Endodermal cell (in vitro differentiated cells): Measurements from ENCODE around the gene GABRB2. TPM values are rescaled to one million over a fixed set of nuclear protein-coding genes. Genes with fewer than 3 reads are reported as not detected.

ENCODE experiments used
- DNase-seq: peaks from one replicate; pipeline ENCODE4 v3.0.0-alpha.2; 2017
- H3K27ac ChIP-seq: 2 replicates; pipeline ENCODE4 v1.5.1; 2013; ENCODE audit warnings: mild to moderate bottlenecking, low read depth, low read length, moderate library complexity
- H3K27me3 ChIP-seq: 2 replicates; pipeline ENCODE4 v1.6.1; 2013; ENCODE audit warnings: mild to moderate bottlenecking, low read length, moderate library complexity; ENCODE audit not compliant: insufficient read depth, control insufficient read depth, poor library complexity, severe bottlenecking
- H3K36me3 ChIP-seq: 2 replicates; pipeline ENCODE4 v1.7.0; 2013; ENCODE audit warnings: mild to moderate bottlenecking, low read length, moderate library complexity; ENCODE audit not compliant: control insufficient read depth, insufficient read depth
- H3K4me1 ChIP-seq: one replicate; pipeline ENCODE4 v1.7.0; 2013; ENCODE audit warnings: low read length; ENCODE audit not compliant: control insufficient read depth, insufficient read depth
- H3K4me3 ChIP-seq: 2 replicates; pipeline ENCODE4 v1.5.1; 2013; ENCODE audit warnings: mild to moderate bottlenecking, low read length, moderate library complexity
- H3K9ac ChIP-seq: 2 replicates; pipeline ENCODE4 v1.6.1; 2013; ENCODE audit warnings: mild to moderate bottlenecking, low read length, moderate library complexity; ENCODE audit not compliant: poor library complexity, severe bottlenecking; ENCODE audit errors: extremely low read depth
- H3K9me3 ChIP-seq: 2 replicates; pipeline ENCODE4 v1.6.1; 2013; ENCODE audit warnings: mild to moderate bottlenecking, low read length, moderate library complexity; ENCODE audit not compliant: control insufficient read depth
- H3K27ac Mint-ChIP-seq: 2 replicates; pipeline ENCODE4 v1.8.0; 2020; ENCODE audit warnings: mixed read lengths
- H3K27me3 Mint-ChIP-seq: 2 replicates; pipeline ENCODE4 v1.8.0; 2021; ENCODE audit warnings: mild to moderate bottlenecking, mixed read lengths; ENCODE audit not compliant: insufficient read depth
- H3K36me3 Mint-ChIP-seq: 2 replicates; pipeline ENCODE4 v1.8.0; 2020; ENCODE audit warnings: low read depth, mixed read lengths
- H3K4me1 Mint-ChIP-seq: 2 replicates; pipeline ENCODE4 v1.8.0; 2020; ENCODE audit warnings: mixed read lengths
- H3K4me3 Mint-ChIP-seq: 2 replicates; pipeline ENCODE4 v1.8.0; 2020; ENCODE audit warnings: mild to moderate bottlenecking, moderate library complexity, mixed read lengths
- H3K9me3 Mint-ChIP-seq: 2 replicates; pipeline ENCODE4 v1.8.0; 2020; ENCODE audit warnings: mild to moderate bottlenecking, mixed read lengths
- WGBS, 2 experiments: methylation state at CpG; one replicate each; pipeline versions ENCODE4 v1.1.5 to v1.1.7; 2013; ENCODE audit warnings: missing lambda C conversion rate in 2 of 2, mixed read lengths in 1 of 2; ENCODE audit not compliant: insufficient coverage in 1 of 2, insufficient read length in 1 of 2; 5-methylcytosine and 5-hydroxymethylcytosine counted together
- total RNA-seq, 2 donors: library from RNA; stranded (reverse); fragmentation: NEBNext Ultra II Directional in 1 of 2; extraction: Animal tissue kit (Norgen Biotek cat#: 25700) in 1 of 2; gene quantifications; 2 replicates in 1 of 2; 3 replicates in 1 of 2; pipeline ENCODE4 v1.2.1, GENCODE V29; 2021
- TF ChIP-seq, protein P1 (sequence below): fragments of 200-600 bp; sonication (generic); conservative IDR thresholded peaks from 2 replicates; pipeline ENCODE4 v1.5.0; 2021; ENCODE audit warnings: antibody characterized with exemption, mild to moderate bottlenecking

Gene GABRB2
- total RNA-seq, 2 donors from 2014 or later, result 0.77 to 2.5 TPM

DNA sequence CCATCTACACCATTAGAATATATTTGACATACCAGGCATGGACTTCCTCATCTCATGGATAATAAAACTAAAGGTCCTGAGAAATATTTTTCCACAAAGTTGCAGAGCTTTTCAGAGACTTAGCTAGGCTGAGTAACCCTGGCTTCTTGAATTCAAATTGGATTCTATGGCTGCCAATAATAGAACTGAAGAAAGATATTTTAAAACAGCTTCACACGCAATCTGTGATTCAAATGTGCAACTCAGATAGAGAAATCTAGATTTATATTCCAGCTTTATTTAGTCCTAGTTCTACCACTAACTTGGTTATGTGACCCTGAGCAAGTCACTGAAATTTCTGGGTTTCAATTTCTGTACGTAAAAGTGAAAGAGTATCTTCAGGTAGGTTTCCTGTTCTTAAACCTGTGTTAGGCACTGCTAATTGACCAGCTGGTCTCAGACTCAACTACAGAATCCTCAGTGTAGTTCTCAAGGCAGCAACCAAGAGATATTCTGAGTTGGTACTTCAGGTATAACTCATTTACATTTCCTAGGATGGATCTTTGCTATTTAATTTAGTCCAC, 235.3 kb downstream of the GABRB2 start:
- H3K4me1 ChIP-seq, result no peaks in the 10 kb centered on the region
- no peak overlapping the region for H3K4me3 ChIP-seq
- no peaks in the 10 kb centered on the region for H3K27me3 ChIP-seq
- Mint-ChIP-seq H3K4me3 (no peak overlapping the region), H3K27me3 (peaks cover 3% of the 10 kb centered on the region), H3K9me3 (peaks cover 18% of the 10 kb centered on the region), H3K27ac (no peak overlapping the region), H3K4me1 (peaks cover 13% of the 10 kb centered on the region), H3K36me3 (no peaks in the 10 kb centered on the region)
- H3K36me3 ChIP-seq, result no peaks in the 10 kb centered on the region
- H3K9ac ChIP-seq, result no peak overlapping the region
- TF ChIP-seq, protein P1, sequence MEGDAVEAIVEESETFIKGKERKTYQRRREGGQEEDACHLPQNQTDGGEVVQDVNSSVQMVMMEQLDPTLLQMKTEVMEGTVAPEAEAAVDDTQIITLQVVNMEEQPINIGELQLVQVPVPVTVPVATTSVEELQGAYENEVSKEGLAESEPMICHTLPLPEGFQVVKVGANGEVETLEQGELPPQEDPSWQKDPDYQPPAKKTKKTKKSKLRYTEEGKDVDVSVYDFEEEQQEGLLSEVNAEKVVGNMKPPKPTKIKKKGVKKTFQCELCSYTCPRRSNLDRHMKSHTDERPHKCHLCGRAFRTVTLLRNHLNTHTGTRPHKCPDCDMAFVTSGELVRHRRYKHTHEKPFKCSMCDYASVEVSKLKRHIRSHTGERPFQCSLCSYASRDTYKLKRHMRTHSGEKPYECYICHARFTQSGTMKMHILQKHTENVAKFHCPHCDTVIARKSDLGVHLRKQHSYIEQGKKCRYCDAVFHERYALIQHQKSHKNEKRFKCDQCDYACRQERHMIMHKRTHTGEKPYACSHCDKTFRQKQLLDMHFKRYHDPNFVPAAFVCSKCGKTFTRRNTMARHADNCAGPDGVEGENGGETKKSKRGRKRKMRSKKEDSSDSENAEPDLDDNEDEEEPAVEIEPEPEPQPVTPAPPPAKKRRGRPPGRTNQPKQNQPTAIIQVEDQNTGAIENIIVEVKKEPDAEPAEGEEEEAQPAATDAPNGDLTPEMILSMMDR, result no peak
- DNase-seq, result no peak
- H3K27ac ChIP-seq, result no peak overlapping the region
- H3K9me3 ChIP-seq, result peaks cover 8% of the 10 kb centered on the region
- WGBS, 2 experiments, result 99 to 100% methylated on average over 1 to 2 of the region's 2 CpGs

DNA sequence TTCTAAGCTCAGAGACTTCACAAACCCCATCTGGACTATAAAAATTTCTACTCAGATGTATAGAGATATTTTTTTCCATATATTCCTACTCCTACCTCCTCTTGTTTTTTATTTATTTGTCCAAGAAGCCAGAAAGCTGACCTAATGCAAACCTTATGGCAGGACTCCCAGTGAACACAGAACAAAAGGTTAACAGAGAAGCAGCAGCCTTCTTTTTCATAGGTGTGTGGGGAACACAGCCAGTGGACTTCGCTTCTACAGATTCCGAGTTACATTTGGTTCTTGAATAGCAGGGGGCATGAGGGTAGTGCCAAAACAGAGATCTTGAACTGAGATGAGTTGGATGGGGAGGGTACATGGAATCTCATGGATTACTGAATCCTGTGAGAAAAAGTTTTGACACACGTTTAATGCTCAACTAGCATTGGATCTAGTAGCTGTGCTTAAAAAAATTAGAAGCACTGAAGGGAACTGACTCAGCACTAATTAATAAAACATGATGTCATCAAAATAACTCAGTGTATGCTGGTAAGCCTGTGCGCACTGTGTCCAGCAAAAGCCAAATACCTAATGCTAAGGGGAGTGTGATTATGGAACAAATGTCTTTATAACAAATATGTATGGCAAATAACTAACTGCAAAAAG, 240.1 kb downstream of the GABRB2 start:
- Histone ChIP-seq H3K9me3 (peaks cover 8% of the 10 kb centered on the region), H3K9ac (no peak overlapping the region), H3K36me3 (no peaks in the 10 kb centered on the region), H3K27ac (no peak overlapping the region), H3K4me1 (peaks cover 6% of the 10 kb centered on the region), H3K4me3 (no peak overlapping the region), H3K27me3 (no peaks in the 10 kb centered on the region)
- Mint-ChIP-seq H3K4me1 (peaks cover 12% of the 10 kb centered on the region), H3K9me3 (peaks cover 18% of the 10 kb centered on the region), H3K27ac (no peak overlapping the region), H3K4me3 (no peak overlapping the region), H3K36me3 (no peaks in the 10 kb centered on the region), H3K27me3 (peaks cover 3% of the 10 kb centered on the region)
- no peak for DNase-seq
- WGBS, 2 experiments, result 80 to 94% methylated on average over 3 to 4 of the region's 4 CpGs
- TF ChIP-seq, protein P1, result no peak

DNA sequence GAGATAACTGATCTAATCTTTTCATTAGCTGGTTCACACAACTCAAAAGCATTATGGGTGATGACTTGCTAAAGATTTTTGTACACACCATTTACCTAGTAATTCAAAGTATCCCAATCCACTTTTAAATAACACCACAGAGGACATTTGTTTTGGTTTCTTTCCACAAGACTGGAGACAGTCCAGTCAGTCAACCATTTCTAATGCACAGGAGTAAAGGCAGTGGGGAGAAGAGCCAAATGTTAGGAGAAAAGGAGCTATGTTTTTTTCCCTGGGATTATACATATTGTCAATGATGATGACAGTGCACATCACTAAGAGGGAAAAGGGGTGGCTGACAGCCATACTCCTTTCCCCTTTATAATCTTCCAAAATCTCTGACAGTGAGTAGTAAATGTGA, 240.9 kb downstream of the GABRB2 start:
- Mint-ChIP-seq H3K4me3 (no peak overlapping the region), H3K4me1 (peaks cover 12% of the 10 kb centered on the region), H3K36me3 (no peaks in the 10 kb centered on the region), H3K27me3 (peaks cover 3% of the 10 kb centered on the region), H3K9me3 (peaks cover 18% of the 10 kb centered on the region), H3K27ac (no peak overlapping the region)
- peaks cover 8% of the 10 kb centered on the region for H3K9me3 ChIP-seq
- H3K9ac ChIP-seq, result no peak overlapping the region
- no peaks in the 10 kb centered on the region for H3K36me3 ChIP-seq
- no peak overlapping the region for H3K27ac ChIP-seq
- H3K27me3 ChIP-seq, result no peaks in the 10 kb centered on the region
- no peak overlapping the region for H3K4me3 ChIP-seq
- no peak for DNase-seq
- H3K4me1 ChIP-seq, result peaks cover 6% of the 10 kb centered on the region
- TF ChIP-seq, protein P1, result no peak
